Measurements from ENCODE around the gene CFAP43.

DNA sequence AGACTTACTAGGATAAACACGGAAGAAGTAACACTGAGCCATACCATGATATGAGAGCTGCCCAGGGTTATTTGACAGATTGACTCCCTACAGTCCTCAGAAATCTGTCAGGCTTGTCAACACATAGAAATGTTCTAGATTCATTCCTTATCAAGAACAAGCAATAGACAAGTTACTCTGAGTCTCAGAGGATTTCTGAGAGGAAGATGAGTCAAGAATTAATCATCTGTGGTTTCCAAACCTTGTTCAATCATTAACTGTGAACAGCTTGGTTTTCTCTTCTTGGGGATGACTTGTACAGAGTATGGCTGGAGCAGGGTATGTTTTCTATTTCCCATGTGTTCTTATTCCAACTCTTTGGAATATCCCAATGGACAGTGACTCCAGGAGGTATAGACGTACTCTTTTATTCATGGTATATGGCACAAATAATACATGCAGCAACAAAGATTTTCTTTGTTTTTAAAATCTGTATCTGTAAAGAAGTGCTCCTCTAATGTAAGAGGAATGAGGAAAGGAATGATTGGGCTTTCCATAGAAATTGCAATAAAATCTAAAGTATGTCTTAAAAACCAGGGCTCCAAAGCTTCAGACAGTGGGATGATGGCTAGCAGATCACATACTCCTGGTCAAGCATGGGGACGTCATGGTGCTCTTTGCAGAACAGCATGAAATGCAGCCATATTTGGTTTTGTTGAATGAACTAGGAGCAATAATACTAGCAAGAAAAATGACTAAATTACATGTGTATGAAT lies 122.1 kb downstream of the CFAP43 start:
- TF ChIP-seq, protein P1, sequence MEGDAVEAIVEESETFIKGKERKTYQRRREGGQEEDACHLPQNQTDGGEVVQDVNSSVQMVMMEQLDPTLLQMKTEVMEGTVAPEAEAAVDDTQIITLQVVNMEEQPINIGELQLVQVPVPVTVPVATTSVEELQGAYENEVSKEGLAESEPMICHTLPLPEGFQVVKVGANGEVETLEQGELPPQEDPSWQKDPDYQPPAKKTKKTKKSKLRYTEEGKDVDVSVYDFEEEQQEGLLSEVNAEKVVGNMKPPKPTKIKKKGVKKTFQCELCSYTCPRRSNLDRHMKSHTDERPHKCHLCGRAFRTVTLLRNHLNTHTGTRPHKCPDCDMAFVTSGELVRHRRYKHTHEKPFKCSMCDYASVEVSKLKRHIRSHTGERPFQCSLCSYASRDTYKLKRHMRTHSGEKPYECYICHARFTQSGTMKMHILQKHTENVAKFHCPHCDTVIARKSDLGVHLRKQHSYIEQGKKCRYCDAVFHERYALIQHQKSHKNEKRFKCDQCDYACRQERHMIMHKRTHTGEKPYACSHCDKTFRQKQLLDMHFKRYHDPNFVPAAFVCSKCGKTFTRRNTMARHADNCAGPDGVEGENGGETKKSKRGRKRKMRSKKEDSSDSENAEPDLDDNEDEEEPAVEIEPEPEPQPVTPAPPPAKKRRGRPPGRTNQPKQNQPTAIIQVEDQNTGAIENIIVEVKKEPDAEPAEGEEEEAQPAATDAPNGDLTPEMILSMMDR (conservative IDR thresholded peaks at IDR 0.05) = no peak
- no peak for TF ChIP-seq EZH2 (IDR thresholded peaks at IDR 0.05; ENCODE audit: low read depth)
